B cell (primary cell): ENCODE results near the gene SERPINA4. TPM values are rescaled to one million over a fixed set of nuclear protein-coding genes. Genes with fewer than 3 reads are reported as not detected.

Experiments used
- ATAC-seq: fragments of 200-7000 bp; cut with Tn5 transposase; one replicate; pipeline ENCODE4 v1.10.0; 2021; ENCODE audit warnings: low read depth, mild to moderate bottlenecking, moderate number of reproducible peaks, moderate library complexity
- CTCF ChIA-PET: fragments of 350-600 bp; sonication (Branson Sonifier 250); formaldehyde crosslinking; loops from one replicate; lab custom pipeline; 2021; ENCODE audit warnings: antibody characterized with exemption, inconsistent platforms; lab: Charles Lee
- POLR2A ChIA-PET: fragments of 350-600 bp; sonication (Branson Sonifier 250); formaldehyde crosslinking; loops from one replicate; lab custom pipeline; 2021; ENCODE audit warnings: antibody characterized with exemption; lab: Charles Lee
- DNase-seq: peaks from one replicate; pipeline ENCODE4 v3.0.0; 2013
- H2AFZ ChIP-seq: 2 replicates; pipeline ENCODE4 v1.6.1; 2012; ENCODE audit warnings: mild to moderate bottlenecking, low read depth, low read length; ENCODE audit not compliant: insufficient read depth, poor library complexity, severe bottlenecking
- H3K27ac ChIP-seq, 2 donors: 1 replicate in 1 of 2; 2 replicates in 1 of 2; pipeline ENCODE4 v1.5.1; 2012 to 2013; ENCODE audit warnings: low read length in 2 of 2, mild to moderate bottlenecking in 2 of 2, moderate library complexity in 1 of 2
- H3K27me3 ChIP-seq, 4 experiments: fragments of 200-600 bp in 1 of 4; sonication (generic) in 1 of 4; replicated peaks in 1 of 4; 1 replicate in 2 of 4; 2 replicates in 2 of 4; pipeline versions ENCODE4 v1.6.1 to v1.7.0; 2013 to 2016; ENCODE audit warnings: low read length in 3 of 4, mild to moderate bottlenecking in 2 of 4, mixed read lengths in 1 of 4, moderate library complexity in 1 of 4; ENCODE audit not compliant: insufficient read depth in 4 of 4, control insufficient read depth in 3 of 4; ENCODE audit errors: control extremely low read depth in 1 of 4
- H3K36me3 ChIP-seq, 2 experiments: replicated peaks in 1 of 2; 1 replicate in 1 of 2; 2 replicates in 1 of 2; pipeline versions ENCODE4 v1.6.1 to v1.7.1; 2013; ENCODE audit warnings: low read length in 1 of 2; ENCODE audit not compliant: insufficient read depth in 2 of 2, control insufficient read depth in 1 of 2; ENCODE audit errors: control extremely low read depth in 1 of 2, extremely low read depth in 1 of 2
- H3K4me1 ChIP-seq, 2 donors: fragments of 200-600 bp in 1 of 2; sonication (generic) in 1 of 2; 1 replicate in 1 of 2; 2 replicates in 1 of 2; pipeline versions ENCODE4 v1.5.1 to v1.6.1; 2013 to 2017; ENCODE audit warnings: low read length in 2 of 2; ENCODE audit not compliant: control insufficient read depth in 2 of 2, insufficient read depth in 2 of 2
- H3K4me2 ChIP-seq: replicated peaks from 2 replicates; pipeline ENCODE3; 2012; ENCODE audit warnings: mild to moderate bottlenecking, low read depth, low read length; ENCODE audit not compliant: poor library complexity, severe bottlenecking
- H3K4me3 ChIP-seq, 5 experiments: fragments of 200-600 bp in 1 of 5; sonication (generic) in 1 of 5; 1 replicate in 3 of 5; 2 replicates in 2 of 5; pipeline versions ENCODE4 v1.5.1 to v1.7.0; 2011 to 2016; ENCODE audit warnings: low read length in 4 of 5, mild to moderate bottlenecking in 4 of 5, low read depth in 2 of 5, control low read depth in 1 of 5, moderate library complexity in 1 of 5; ENCODE audit not compliant: insufficient read depth in 1 of 5; ENCODE audit errors: control extremely low read depth in 1 of 5, extremely low read depth in 1 of 5
- H3K79me2 ChIP-seq: fragments of 200-600 bp; sonication (generic); one replicate; pipeline ENCODE4 v1.6.0; 2016; ENCODE audit warnings: low read length; ENCODE audit not compliant: control insufficient read depth, insufficient read depth
- H3K9ac ChIP-seq: fragments of 200-600 bp; sonication (generic); 2 replicates; pipeline ENCODE4 v1.6.1; 2017; ENCODE audit warnings: mild to moderate bottlenecking, low read length, moderate library complexity
- H3K9me3 ChIP-seq, 3 donors: one replicate each; pipeline versions ENCODE4 v1.6.1 to v1.7.1; 2013; ENCODE audit warnings: low read length in 2 of 3; ENCODE audit not compliant: control insufficient read depth in 2 of 3, insufficient read depth in 1 of 3; ENCODE audit errors: control extremely low read depth in 1 of 3
- H4K20me1 ChIP-seq: 2 replicates; pipeline ENCODE4 v1.6.0; 2012; ENCODE audit warnings: mild to moderate bottlenecking, low read length; ENCODE audit not compliant: insufficient read depth, control insufficient read depth, poor library complexity, severe bottlenecking
- H3K27ac Mint-ChIP-seq: one replicate; pipeline ENCODE4 v1.8.0; 2021; ENCODE audit warnings: mixed read lengths
- H3K27me3 Mint-ChIP-seq: one replicate; pipeline ENCODE4 v1.8.0; 2021; ENCODE audit warnings: mixed read lengths
- H3K4me1 Mint-ChIP-seq: one replicate; pipeline ENCODE4 v1.8.0; 2021; ENCODE audit warnings: mixed read lengths
- H3K4me3 Mint-ChIP-seq: one replicate; pipeline ENCODE4 v1.8.0; 2021; ENCODE audit warnings: mixed read lengths
- H3K9me3 Mint-ChIP-seq: one replicate; pipeline ENCODE4 v1.8.0; 2022; ENCODE audit warnings: mixed read lengths; ENCODE audit not compliant: insufficient read depth
- EZH2 ChIP-seq: IDR thresholded peaks from 2 replicates; pipeline ENCODE4 v1.6.1; 2012; ENCODE audit warnings: borderline replicate concordance, low read depth, mild to moderate bottlenecking, moderate library complexity, low read length; ENCODE audit not compliant: insufficient read depth, poor library complexity, severe bottlenecking
- WGBS: methylation state at CpG from one replicate; pipeline ENCODE4 v1.1.5; 2013; ENCODE audit warnings: missing lambda C conversion rate; ENCODE audit not compliant: insufficient coverage; 5-methylcytosine and 5-hydroxymethylcytosine counted together
- intact Hi-C: fragments of 100-400 bp; cut with micrococcal nuclease; formaldehyde crosslinking; loops from one replicate; pipeline ENCODE4 v1.10.0; 2022
- polyA plus RNA-seq: library from polyadenylated mRNA; depleted of rRNA; stranded (reverse); fragments of >200 nt; gene quantifications from 2 replicates; pipeline ENCODE4 v1.2.3, GENCODE V29; 2012
- total RNA-seq, 2 donors: library from RNA; stranded (reverse); fragments of 120-200 nt in 1 of 2; gene quantifications; 1 replicate in 1 of 2; 2 replicates in 1 of 2; pipeline versions ENCODE4 v1.2.3 to v1.2.4, GENCODE V29; 2013 to 2022
- TF ChIP-seq, protein P1 (sequence below): fragments of 200-600 bp; IDR thresholded peaks from one replicate; pipeline ENCODE4 v1.8.0; 2022; ENCODE audit warnings: antibody characterized with exemption, mild to moderate bottlenecking

The SERPINA4 gene
- total and polyA plus RNA-seq, 2 donors (not counting 1 experiment from before 2014, with no cell fraction given) = not detected

- Histone ChIP-seq H3K27ac (no peak overlapping the region), H3K9me3 (peaks cover 0 to 8% (median 0%) of the 10 kb centered on the region in 3 donors), H3K4me1 (no peaks in the 10 kb centered on the region), H3K36me3 (no peaks in the 10 kb centered on the region), H3K4me3 (no peak overlapping the region), H3K4me2 (no peak overlapping the region), H3K79me2 (no peaks in the 10 kb centered on the region), H3K9ac (no peak overlapping the region), H3K27me3 (no peaks in the 10 kb centered on the region), H2AFZ (no peak overlapping the region), H4K20me1 (no peaks in the 10 kb centered on the region)
- TF ChIP-seq, protein P1, sequence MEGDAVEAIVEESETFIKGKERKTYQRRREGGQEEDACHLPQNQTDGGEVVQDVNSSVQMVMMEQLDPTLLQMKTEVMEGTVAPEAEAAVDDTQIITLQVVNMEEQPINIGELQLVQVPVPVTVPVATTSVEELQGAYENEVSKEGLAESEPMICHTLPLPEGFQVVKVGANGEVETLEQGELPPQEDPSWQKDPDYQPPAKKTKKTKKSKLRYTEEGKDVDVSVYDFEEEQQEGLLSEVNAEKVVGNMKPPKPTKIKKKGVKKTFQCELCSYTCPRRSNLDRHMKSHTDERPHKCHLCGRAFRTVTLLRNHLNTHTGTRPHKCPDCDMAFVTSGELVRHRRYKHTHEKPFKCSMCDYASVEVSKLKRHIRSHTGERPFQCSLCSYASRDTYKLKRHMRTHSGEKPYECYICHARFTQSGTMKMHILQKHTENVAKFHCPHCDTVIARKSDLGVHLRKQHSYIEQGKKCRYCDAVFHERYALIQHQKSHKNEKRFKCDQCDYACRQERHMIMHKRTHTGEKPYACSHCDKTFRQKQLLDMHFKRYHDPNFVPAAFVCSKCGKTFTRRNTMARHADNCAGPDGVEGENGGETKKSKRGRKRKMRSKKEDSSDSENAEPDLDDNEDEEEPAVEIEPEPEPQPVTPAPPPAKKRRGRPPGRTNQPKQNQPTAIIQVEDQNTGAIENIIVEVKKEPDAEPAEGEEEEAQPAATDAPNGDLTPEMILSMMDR = no peak
- no peak for TF ChIP-seq EZH2
- intact Hi-C loops = no loop called here
- peaks cover 4% of the 10 kb centered on the region for H3K4me1 Mint-ChIP-seq
- H3K27me3 Mint-ChIP-seq = peaks cover 8% of the 10 kb centered on the region
- no peak overlapping the region for H3K27ac Mint-ChIP-seq
- no peak overlapping the region for H3K4me3 Mint-ChIP-seq
- 53% methylated on average over 2 of the region's 2 CpGs for WGBS
- H3K9me3 Mint-ChIP-seq = no peaks in the 10 kb centered on the region
- CTCF ChIA-PET = no interaction called here
- no peak for ATAC-seq
- POLR2A ChIA-PET = no interaction called here
- DNase-seq = no peak
These were observed 24.4 kb upstream of the SERPINA4 start for GRCh38 chr14:94536836-94537235.

DNA sequence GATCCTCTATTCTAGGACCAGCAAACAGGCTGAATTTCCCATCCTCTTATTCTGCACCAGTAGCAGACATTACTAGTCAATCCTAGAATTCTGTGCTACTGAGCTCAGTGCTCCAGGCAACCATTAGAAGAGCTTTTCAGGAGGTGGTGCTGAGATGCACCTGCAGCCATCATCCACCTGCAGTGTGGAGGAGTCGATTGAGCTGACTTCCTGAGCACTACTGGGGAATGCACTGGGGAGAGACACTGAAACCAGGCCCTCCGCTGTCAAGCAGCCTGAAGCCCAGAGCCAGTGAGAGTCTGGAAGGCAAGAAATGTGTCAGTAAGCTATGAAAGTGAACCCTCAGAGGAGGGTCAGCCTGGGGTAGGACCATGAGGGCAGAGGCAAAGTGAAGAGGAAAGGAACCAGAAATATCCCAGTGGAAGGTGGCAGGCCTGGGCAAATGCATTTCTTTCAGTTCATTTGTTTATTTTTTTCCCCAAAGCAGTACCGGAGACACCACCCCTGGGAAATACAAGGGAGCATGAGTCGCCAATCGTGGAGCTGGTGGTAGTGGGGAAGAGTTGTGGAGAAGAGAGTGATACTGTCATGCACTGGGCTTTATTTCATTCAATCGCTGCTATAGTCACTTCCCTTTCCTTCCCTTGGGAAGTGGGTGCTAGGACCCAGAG is 23.0 kb upstream of the SERPINA4 start:
- ChIA-PET CTCF (interaction anchor here (1.7 kb wide), 1 partner anchor 10 kb away, joined by 4 read pairs; no protein-coding TSS in a partner anchor), POLR2A (no interaction called here)
- 84% methylated on average over 4 of the region's 6 CpGs for WGBS
- no peak overlapping the region for H3K27ac ChIP-seq
- H3K9me3 ChIP-seq = peaks cover 0 to 8% (median 0%) of the 10 kb centered on the region in 3 donors
- no peak overlapping the region for H3K4me2 ChIP-seq
- Mint-ChIP-seq H3K4me1 (no peaks in the 10 kb centered on the region), H3K27me3 (peaks cover 8% of the 10 kb centered on the region), H3K27ac (no peak overlapping the region), H3K4me3 (no peak overlapping the region), H3K9me3 (no peaks in the 10 kb centered on the region)
- no peaks in the 10 kb centered on the region for H4K20me1 ChIP-seq
- no peak for ATAC-seq
- H3K4me1 ChIP-seq = no peaks in the 10 kb centered on the region
- no peaks in the 10 kb centered on the region for H3K79me2 ChIP-seq
- H3K9ac ChIP-seq = no peak overlapping the region
- no peak overlapping the region for H2AFZ ChIP-seq
- H3K36me3 ChIP-seq = no peaks in the 10 kb centered on the region
- intact Hi-C loops = no loop called here
- TF ChIP-seq, protein P1 = no peak
- no peak for TF ChIP-seq EZH2
- H3K27me3 ChIP-seq = no peaks in the 10 kb centered on the region
- H3K4me3 ChIP-seq = no peak overlapping the region
- no peak for DNase-seq
